ENCODE results near the gene GUCY2C. TPM values are rescaled to one million over a fixed set of nuclear protein-coding genes. Genes with fewer than 3 reads are reported as not detected.
A peak's percentile ranks its signal among the peaks of the same experiment; 100 is the strongest.
"Not testable (repeated sequence)": the region's sequence is repeated elsewhere in the genome, so short reads cannot be mapped to it uniquely, and the experiment has no call there.

The GUCY2C gene
- not detected in 2 replicates for polyA plus RNA-seq (2014; cell fraction: cytosol; rRNA removed)
- polyA plus RNA-seq (2014; cell fraction: nucleus; rRNA removed), result not detected in 2 replicates

DNA sequence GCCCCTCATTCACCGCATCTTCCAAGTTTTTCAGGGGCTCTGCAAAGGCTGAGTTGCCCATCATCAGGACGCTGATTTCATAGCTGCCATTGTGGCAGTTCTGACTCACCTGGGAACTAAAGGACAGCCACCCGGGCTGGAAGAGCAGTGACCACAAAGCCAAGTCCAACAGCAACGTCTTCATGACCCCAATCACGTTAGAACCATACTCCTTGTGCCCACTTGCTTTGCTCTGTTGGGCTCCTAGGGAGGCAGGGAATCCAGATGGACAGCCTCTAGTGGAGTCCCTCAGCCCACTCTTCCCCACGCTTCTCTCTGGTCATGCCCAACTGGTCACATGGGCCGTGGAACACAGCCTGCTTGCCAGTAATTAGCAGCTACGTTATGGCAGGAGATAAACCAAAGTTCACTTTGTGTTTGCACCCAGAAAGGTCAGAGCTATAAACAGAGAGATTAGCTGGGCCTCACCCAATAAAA lies at the start of gene GUCY2C:
TSS of gene GUCY2C (minus strand) at position 335 of the 477 bp plus-strand sequence. CDS start at position 184, 151 bp downstream.
- no peak for DNase-seq (ENCODE audit: low spot score)

DNA sequence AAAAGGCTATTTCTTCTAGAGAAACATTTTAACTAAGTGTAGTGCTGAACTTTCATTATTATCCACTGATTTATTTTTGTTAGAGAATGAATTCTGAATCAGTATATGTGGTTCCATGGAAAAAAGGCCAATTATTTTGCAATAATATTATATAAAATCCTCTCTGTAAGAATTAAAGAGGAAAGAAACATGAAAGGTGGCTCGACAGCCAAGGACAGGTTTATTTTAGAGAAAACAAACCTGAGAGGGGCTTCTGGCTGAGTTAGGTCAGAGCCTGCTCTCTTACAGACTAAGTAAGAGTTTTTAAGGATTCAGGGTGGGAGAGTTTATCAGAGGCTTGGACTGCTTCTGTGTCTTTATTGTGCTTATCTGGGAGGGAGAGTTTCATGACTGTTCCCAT lies 46.7 kb upstream of the GUCY2C start:
- DNase-seq (ENCODE audit: low spot score), result no peak

DNA sequence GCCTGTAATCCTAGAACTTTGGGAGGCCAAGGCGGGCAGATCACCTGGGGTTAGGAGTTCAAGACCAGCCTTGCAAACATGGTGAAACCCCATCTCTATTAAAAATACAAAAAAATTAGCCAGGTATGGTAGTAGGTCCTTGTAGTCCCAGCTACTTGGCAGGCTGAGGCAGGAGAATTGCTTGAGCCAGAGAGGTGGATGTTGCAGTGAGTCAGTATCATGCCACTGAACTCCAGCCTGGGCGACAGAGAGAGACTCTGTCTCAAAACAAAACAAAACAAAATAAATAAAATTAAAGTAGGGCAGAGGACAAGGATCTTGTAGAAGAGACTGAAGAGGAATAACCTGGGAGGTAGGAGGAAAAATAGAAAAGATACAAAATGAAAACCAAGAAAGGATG lies 45.5 kb upstream of the GUCY2C start:
- no peak for DNase-seq (ENCODE audit: low spot score)

DNA sequence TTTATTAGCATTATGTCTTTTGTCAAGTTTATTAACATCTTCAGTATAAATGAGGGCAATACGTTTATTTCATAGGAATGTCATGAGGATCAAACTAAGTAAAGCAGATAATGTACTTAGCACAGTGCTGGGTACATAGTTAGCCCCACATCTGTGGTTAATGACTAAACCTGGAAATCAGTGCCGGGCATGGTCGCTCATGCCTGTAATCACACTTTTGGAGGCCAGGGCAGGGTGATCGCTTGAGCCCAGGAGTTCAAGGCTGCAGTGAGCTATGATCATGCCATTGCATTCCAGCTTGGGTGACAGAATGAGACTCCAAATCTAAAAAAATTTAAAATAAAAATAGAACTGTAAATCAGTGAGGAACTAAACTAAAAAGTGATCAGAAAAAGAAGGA lies 44.8 kb upstream of the GUCY2C start:
- no peak for DNase-seq (ENCODE audit: low spot score)

DNA sequence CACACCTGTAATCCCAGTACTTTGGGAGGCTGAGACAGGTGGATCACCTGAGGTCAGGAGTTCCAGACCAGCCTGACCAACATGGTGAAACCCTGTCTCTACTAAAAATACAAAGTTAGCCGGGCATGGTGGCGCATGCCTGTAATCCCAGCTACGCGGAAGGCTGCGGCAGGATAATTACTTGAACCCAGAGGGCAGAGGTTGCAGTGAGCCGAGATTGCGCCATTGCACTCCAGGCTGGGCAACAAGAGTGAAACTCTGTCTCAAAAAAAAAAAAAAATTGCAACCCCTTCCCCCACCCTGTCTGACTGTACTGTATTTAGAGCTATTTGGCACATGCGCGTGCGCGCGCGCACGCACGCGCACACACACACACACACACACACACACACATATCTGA lies 40.0 kb upstream of the GUCY2C start:
- not testable (repeated sequence) for DNase-seq (ENCODE audit: low spot score)

DNA sequence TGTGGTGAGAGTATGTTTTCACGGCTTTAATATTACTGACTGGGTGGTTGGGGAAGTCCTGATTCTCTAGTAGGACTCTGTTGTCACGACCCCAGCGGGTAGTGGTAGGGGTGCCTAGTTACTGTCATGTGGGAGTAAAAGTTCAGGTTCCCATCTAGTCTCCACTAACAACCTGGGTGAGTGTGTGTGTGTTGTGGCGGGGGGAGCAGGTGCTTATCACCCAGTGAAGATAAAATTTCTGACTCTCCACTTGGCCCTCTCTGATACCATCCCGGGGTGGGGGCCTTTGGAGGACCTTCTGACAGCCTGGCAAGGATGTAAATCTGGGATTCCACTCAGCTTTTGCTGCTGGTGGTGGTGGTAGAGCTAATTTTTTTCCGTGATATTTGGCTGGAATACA lies 35.4 kb upstream of the GUCY2C start:
- DNase-seq (ENCODE audit: low spot score), result no peak

DNA sequence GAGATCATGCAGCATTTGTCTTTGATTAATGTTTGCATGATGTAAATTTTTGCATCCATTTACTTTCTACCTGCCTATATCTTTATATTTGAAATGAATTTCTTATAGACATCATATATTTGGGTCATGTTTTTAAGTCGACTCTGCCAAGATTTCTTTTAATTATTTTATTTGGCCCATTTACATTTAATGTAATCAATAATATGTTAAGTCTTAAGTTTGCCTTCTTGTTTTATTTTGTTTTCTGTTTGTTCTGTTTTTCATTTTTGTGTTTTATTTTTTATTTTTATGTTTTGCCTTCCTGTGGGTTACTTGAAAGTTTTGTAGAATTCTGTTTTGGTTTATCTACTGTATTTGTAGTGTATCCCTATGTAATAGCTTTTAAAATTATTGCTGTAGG lies 33.2 kb upstream of the GUCY2C start:
- no peak for DNase-seq (ENCODE audit: low spot score)

DNA sequence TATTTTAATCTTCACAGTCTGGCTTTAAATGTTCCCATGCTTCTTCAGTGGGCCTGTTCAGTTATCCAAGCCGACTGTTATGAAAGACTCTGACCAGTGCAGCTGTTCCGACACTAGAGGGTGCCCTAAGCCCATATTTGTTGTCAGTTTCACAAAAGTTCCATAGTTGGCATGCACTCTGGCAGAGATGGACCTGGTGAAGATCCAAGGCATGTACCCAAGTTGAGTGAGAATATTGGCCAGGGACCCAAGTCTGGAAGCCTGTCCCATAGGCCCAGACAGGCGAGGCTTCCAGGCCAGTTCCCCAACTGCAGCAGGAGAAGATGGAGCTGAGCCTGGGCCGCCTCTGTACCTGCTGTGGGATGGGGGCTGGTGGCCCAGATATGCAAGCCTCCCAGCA lies 27.4 kb upstream of the GUCY2C start:
- peak; percentile 41 for DNase-seq (ENCODE audit: low spot score)

DNA sequence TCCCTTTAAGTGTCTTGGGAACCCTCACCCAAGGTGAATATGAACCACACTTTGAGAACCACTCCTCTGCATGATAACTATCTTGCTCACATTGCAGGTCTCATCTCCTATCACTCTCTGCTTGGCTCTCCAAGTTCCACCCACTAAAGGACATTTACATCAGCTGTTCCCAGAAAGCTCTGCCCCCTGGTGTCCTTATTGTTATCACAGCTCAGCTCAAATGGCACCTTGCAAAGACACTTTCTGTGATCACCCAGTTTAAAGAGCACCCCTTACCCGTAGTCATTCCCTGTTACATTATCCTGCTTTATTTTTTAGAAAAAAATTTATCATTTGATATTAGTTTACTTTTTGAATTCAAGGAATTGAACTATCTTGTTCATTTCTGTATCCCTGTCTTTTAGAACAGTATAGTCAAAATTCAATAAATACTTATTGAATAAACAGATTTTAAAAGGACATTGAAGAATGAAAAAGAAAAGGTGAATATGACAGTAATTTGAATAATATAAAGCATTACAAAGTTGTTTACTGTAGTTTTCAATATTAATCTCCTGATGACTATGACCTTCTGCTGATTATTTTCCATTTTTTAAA lies 20.5 kb upstream of the GUCY2C start:
- DNase-seq (ENCODE audit: low spot score), result peak; percentile 45

DNA sequence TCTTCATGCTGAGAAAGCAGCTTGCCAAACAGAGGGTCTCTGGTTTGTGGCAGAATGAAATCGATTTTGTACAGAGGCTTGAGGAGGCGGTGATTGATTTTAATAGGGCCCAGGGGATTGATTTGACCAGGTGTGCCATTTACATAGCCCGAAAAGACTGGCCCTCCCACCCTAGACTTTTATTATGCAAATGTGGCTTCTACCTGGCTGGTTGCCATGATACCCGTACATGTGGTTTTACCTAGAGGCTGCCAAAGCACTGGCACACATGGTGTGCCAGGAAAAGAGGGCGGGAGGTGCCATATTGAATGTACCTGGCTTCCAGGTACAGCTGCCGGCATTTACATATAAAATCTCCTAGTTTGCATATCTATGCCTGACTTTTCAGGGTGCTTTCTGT lies 18.0 kb upstream of the GUCY2C start:
- no peak for DNase-seq (ENCODE audit: low spot score)

DNA sequence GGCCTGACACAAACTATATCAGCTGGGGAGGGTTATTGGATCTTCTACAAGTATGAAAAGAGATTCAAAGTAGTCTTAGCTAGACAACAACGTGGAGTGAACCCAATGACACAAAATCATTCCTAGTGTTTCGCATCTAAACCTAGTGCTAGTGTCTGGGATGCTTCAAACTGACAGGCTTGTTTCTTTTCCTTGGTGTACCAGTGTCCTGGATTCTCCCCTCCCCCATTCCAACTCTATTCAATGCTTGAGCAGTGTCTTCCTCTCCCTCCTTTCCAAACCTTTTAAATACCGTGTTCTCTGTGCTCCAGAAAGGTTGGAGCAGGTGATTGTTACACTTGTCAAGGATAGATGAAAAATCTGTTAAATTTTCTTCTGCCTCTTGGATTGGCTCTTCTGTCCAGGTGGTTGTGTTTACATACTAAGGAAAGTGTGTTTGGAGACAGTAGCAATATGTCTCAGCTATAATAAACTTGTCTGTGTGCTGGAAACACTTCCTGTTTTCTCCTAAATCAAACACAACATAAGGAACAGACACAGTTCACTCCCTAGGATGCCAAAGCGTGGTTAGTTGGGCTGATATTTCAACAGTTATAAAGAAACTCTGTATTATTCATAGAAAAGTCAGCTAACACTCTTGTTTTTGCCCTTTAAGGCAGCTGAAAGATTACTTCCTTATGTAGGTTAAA lies 14.4 kb upstream of the GUCY2C start:
- DNase-seq (ENCODE audit: low spot score), result peak; percentile 23

DNA sequence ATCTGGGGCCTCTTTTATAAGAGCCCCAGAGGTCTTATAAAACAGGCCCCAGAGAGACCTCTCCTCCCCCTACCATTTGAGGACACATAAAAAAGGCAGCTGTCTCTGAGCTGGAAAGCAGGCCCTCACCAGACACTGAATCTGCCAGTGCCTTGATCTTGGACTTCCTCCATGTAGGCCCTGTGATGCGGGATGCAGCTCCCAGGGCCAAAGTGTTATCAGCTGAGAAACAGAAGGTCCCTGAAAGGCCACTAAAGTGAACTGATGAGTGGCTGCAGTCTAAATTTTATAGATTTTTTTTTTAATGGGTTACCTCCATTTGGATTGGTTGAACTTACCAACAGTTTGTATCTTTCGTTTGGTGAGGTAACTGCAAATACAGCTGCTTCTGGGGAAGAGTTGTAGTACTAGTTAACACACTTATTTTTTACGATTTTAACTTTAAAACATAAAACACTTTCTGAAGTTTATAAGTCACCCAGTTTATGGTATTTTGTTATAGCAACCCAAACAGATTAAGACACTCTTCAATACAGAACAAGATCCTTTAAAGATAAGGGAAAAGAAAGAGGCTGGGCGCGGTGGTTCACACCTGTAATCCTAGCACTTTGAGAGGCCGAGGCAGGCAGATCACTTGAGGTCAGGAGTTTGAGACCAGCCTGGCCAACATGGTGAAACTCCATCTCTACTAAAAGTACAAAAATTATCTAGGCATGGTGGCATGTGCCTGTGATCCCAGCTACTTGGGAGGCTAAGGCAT lies 5.6 kb upstream of the GUCY2C start:
- no peak for DNase-seq (ENCODE audit: low spot score)

DNA sequence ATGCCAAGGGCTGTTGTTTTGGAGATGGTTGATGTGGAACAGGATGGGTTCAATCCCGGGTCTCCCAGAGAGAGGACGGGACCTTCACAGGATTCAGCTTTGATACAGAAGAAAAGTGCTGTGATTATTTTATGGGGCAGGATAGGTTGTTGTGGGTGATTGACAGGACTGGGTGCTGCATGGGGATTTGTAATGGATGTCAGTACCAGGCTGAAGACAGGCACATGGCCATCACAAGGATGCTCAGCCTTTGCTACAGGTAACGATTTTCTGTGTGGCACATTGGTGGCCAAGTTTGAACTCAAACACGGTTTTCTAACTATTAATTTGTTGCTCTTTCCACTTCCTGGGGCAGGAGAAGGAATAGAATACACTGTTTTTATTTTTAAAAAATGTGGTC lies 4.5 kb upstream of the GUCY2C start:
- DNase-seq (ENCODE audit: low spot score), result no peak

DNA sequence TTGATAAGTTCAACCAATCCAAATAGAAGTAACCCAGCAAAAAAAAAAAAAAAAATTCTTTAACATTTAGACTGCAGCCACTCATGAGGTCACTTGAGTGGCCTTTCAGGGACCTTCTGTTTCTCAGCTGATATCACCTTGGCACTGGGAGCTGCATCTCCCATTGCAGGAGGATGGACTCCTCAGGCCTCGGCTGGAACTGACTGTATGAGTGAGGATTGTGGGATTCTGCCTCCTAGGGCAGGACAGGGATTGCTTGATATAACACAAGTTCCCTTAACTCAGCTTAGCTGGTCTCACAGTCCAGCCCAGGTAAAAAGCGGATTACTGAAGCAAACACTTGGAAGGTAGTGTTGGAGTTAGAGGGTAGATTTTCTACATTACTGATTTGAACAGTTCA lies 3.5 kb upstream of the GUCY2C start:
- no peak for DNase-seq (ENCODE audit: low spot score)

DNA sequence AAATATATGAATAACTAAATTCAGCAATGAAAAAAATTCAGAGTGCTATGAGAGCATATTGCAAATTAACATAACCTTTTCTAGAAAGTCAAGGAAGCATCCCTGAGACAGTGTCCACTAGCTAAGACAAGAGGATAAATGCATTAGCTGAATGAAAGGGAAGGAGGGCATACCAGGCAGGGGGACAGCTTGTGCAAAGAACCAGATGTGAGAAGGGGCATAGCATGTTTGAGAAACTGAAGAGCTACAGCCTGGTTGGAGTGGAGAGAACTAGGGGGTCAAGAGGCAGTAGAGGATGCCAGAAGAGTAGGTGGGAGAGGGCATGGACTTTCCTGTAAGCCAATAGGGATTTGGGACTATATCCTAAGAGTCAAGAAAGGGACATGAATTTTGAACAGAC lies 2.2 kb upstream of the GUCY2C start:
- DNase-seq (ENCODE audit: low spot score), result no peak

DNA sequence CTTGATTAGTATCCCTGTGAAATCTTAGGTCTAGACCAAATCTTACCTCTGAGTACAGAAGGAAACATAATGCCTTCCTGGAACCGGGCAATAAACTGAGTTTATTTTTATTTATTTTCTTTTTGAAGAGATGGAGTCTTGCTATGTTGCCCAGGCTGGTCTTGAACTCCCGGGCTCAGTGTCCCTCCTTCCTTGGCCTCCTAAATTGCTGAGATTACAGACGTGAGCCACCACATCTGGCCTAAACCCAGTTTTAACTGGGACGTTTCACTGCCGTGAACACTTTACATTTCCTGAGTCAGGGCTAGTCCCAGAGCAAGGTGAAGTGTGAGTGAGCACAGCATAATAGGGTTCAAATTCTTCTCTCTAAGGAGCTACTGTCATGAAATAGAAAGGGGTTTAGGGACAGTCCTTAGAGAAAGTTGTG lies 671 bp downstream of the GUCY2C start:
- no peak for DNase-seq (ENCODE audit: low spot score)

DNA sequence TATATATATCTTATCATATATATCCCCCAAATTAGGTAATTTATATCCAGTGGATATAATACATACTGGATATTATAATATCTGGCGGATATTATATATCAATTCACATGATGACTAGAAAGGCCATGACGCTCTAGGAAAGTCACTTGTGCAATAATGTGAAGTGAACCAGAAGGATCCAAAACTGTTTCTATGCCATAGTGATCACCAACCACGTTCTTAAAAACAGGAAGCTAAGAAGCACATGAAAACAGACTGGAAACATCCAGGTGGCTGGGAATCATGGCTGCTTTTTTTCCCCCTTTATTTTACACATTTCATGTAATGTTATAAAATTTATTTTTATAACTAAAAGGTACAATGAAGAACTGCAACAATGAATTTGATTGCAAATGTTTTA lies 1.4 kb downstream of the GUCY2C start:
- no peak for DNase-seq (ENCODE audit: low spot score)

DNA sequence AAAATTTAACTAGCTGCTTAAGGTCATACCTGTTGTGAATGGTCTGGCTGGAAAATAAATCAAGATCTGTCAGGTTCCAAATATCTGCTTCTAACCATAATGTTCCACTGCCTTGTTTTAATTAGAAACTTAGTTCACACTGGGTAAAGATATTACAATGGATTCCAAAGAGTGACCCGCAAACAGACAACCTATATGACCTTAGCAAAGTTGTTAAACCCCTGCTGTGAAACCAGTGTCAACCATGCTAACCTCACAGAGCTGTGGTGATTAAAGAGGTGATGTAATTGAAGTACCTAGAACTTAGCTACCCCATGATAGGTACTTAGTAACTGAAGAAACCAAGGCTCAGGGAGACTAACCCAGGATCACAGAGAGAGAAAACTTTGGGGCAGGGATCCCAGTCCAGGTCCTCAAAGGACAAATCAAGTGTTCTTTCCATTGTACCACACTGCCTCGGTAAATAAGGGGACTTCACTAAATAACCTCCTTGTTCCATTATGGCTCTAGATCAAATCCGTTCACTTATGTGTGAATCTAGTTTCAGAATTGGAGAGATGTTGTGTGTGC lies 2.2 kb downstream of the GUCY2C start:
- no peak for DNase-seq (ENCODE audit: low spot score)

DNA sequence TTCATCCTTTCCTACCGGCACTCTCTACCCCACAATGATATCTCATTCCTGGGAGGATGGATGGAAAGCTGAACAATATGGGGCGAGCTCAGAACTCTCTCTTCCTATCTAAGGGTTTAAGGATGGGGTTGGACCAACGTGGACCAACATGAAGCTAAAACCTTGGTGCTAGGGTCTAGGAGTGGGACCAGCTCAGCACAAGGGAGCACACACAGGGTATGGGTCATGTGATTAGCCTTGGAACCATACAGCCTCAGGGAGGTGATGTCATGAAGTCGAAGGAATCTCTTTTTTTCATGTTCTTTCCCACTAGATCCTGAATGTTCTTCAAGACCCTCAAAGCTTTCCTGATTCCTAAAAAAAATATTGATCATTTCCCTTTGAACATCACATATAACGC lies 3.3 kb downstream of the GUCY2C start:
- DNase-seq (ENCODE audit: low spot score), result no peak

DNA sequence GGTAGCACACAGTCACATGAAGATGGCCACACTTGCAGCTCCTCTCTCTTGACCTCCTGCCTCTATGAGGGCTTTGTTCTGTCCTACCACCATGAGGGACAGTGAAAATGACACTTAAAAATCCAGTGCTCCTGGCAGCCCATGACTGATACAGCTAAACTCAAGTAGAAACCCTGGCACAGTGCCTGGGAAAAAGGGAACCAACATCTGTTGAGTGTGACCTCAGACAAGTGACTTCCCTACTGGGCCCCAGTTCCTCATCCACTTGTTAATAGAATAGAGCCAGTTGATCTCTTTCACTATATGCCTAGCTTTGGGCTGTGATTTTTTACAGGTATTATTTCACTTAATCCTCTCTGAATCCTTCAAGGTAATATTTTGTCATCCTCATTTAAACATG lies 4.8 kb downstream of the GUCY2C start:
- DNase-seq (ENCODE audit: low spot score), result no peak

DNA sequence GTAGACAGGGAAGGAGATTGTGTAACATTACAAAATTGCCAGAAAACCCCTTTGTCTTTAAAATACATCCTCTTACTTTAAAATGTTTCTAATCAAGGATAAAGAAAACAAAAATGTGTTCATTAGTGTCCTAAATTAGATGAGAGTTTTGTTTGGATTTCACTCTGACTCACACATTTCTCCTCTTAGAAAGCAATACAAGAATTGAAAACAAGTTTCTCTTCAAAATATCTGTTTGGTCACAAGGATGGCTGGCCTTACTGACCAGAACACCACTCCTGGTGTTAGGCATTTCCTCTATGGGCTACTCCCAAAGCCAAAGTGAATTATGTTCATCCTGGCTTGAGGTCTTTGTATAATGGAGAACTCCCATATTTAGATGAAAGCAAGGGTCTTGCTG lies 6.4 kb downstream of the GUCY2C start:
- no peak for DNase-seq (ENCODE audit: low spot score)

DNA sequence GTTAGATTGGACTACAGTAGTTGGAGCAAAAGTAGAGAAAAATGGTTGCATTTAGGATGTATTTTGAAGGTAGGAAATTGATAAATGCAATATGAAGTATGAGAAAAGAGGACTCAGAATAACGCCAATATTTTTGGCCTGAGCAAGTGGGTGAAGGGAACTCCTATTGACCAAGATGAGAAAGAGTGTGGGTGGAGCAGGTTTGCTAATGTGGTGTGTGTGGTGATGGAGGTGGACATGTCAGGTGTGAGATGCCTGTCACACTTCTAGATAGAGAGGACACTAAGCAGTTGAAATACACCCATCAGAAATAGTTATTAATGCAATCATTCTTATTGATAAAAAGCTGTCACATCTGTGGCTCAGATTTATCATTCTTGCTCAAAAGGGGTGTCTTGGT lies 7.3 kb downstream of the GUCY2C start:
- no peak for DNase-seq (ENCODE audit: low spot score)

All from SK-N-DZ (cell line).